Keratinocyte (primary cell): Measurements from ENCODE around the gene SPRY1. TPM values are rescaled to one million over a fixed set of nuclear protein-coding genes. Genes with fewer than 3 reads are reported as not detected.

Experiments used
- DNase-seq: peaks from one replicate; pipeline ENCODE4 v3.0.0-alpha.2; 2011; ENCODE audit warnings: low read depth, missing footprints, low spot score
- FAIRE-seq: peaks from 2 replicates; lab custom pipeline; 2011; peaks lifted over from hg19 to GRCh38; lab: Jason Lieb, UNC
- H2AFZ ChIP-seq: 2 replicates; pipeline ENCODE4 v1.6.0; 2012; ENCODE audit warnings: low read length, control low read depth, inconsistent platforms; ENCODE audit not compliant: control insufficient read depth
- H3K27ac ChIP-seq: 2 replicates; pipeline ENCODE4 v1.5.1; 2011; ENCODE audit warnings: low read length; ENCODE audit not compliant: control insufficient read depth, insufficient read depth
- H3K27me3 ChIP-seq: 3 replicates; pipeline ENCODE4 v1.6.0; 2011; ENCODE audit warnings: low read length; ENCODE audit not compliant: control insufficient read depth, insufficient read depth; ENCODE audit errors: extremely low read depth
- H3K36me3 ChIP-seq, 2 experiments: 2 replicates in 1 of 2; 3 replicates in 1 of 2; pipeline ENCODE4 v1.5.1; 2011; ENCODE audit warnings: low read length in 2 of 2, mild to moderate bottlenecking in 1 of 2; ENCODE audit not compliant: control insufficient read depth in 2 of 2, insufficient read depth in 2 of 2; ENCODE audit errors: extremely low read depth in 1 of 2
- H3K4me1 ChIP-seq: 3 replicates; pipeline ENCODE4 v1.5.1; 2011; ENCODE audit warnings: low read length; ENCODE audit not compliant: control insufficient read depth, insufficient read depth; ENCODE audit errors: extremely low read depth
- H3K4me2 ChIP-seq: 3 replicates; pipeline ENCODE4 v1.6.0; 2011; ENCODE audit warnings: low read depth, low read length; ENCODE audit not compliant: control insufficient read depth, insufficient read depth; ENCODE audit errors: extremely low read depth
- H3K4me3 ChIP-seq, 3 experiments: fragments of 200-600 bp in 1 of 3; sonication (generic) in 1 of 3; 2 replicates in 2 of 3; 3 replicates in 1 of 3; pipeline ENCODE4 v1.5.1; 2011 to 2016; ENCODE audit warnings: low read length in 3 of 3, mild to moderate bottlenecking in 3 of 3, control low read depth in 2 of 3, inconsistent platforms in 1 of 3, low read depth in 1 of 3, mixed read lengths in 1 of 3, mixed run types in 1 of 3, moderate library complexity in 1 of 3; ENCODE audit not compliant: control insufficient read depth in 2 of 3, insufficient read depth in 2 of 3; ENCODE audit errors: extremely low read depth in 1 of 3
- H3K79me2 ChIP-seq: 2 replicates; pipeline ENCODE4 v1.6.0; 2012; ENCODE audit warnings: low read length; ENCODE audit not compliant: control insufficient read depth, insufficient read depth
- H3K9ac ChIP-seq: 3 replicates; pipeline ENCODE4 v1.6.0; 2011; ENCODE audit warnings: low read length; ENCODE audit not compliant: control insufficient read depth, insufficient read depth; ENCODE audit errors: extremely low read depth
- H3K9me1 ChIP-seq: 3 replicates; pipeline ENCODE4 v1.6.0; 2011; ENCODE audit warnings: low read length; ENCODE audit not compliant: control insufficient read depth, insufficient read depth; ENCODE audit errors: extremely low read depth
- H3K9me3 ChIP-seq: 2 replicates; pipeline ENCODE4 v1.5.1; 2012; ENCODE audit warnings: low read depth, low read length; ENCODE audit not compliant: control insufficient read depth
- H4K20me1 ChIP-seq: 3 replicates; pipeline ENCODE4 v1.6.0; 2011; ENCODE audit warnings: low read length; ENCODE audit not compliant: control insufficient read depth, insufficient read depth; ENCODE audit errors: extremely low read depth
- CTCF ChIP-seq, 3 experiments: IDR thresholded peaks in 1 of 3; conservative IDR thresholded peaks in 1 of 3; optimal IDR thresholded peaks in 1 of 3; 2 replicates in 2 of 3; 3 replicates in 1 of 3; pipeline versions ENCODE3 to v1.5.1; 2011; ENCODE audit warnings: low read length in 3 of 3, mild to moderate bottlenecking in 3 of 3, moderate library complexity in 2 of 3, control low read depth in 1 of 3, inconsistent platforms in 1 of 3; ENCODE audit not compliant: insufficient read depth in 2 of 3; ENCODE audit errors: extremely low read depth in 1 of 3
- EZH2 ChIP-seq: IDR thresholded peaks from one replicate; pipeline ENCODE4 v1.6.1; 2012; ENCODE audit warnings: inconsistent platforms, mild to moderate bottlenecking, low read length, moderate library complexity
- dilution Hi-C: fragments of 300-500 bp; cut with MboI; formaldehyde crosslinking; loops from one replicate; pipeline ENCODE4 v1.7.0; 2020; ENCODE audit warnings: low sequenced_read_pairs; ENCODE audit not compliant: extremely low pct_ligation_motif_present
- polyA minus RNA-seq, 3 experiments: library from RNA; depleted of rRNA, polyadenylated mRNA; stranded (reverse); fragments of >200 nt; gene quantifications; 1 replicate in 1 of 3; 2 replicates in 1 of 3; 3 replicates in 1 of 3; pipeline ENCODE4 v1.2.3, GENCODE V29; 2011
- polyA plus RNA-seq, 5 experiments: library from polyadenylated mRNA; depleted of rRNA in 3 of 5; stranded (reverse) in 3 of 5; stranded (forward) in 1 of 5; unstranded in 1 of 5; fragments of >200 nt; gene quantifications; 1 replicate in 1 of 5; 2 replicates in 3 of 5; 3 replicates in 1 of 5; pipeline versions ENCODE4 v1.2.1 to v1.2.3, GENCODE V29; 2011 to 2012; ENCODE audit warnings: missing spikeins in 2 of 5, low read depth in 1 of 5, low replicate concordance in 1 of 5

The SPRY1 gene
- 1.7 to 3.6 TPM (median 3.4 TPM) in 3 replicates for polyA plus RNA-seq
- polyA plus RNA-seq (2011; ENCODE audit: low read depth), result 3.0 TPM
- 1.3 and 2.2 TPM in 2 replicates for polyA plus RNA-seq (2011; cell fraction: cytosol; rRNA removed)
- 2.9 and 4.4 TPM in 2 replicates for polyA plus RNA-seq (2011; cell fraction: nucleus; rRNA removed)
- 3.4 and 4.1 TPM in 2 replicates for polyA plus RNA-seq (2012; ENCODE audit: low replicate concordance)
- polyA minus RNA-seq, result 1.7 to 4.4 TPM (median 4.3 TPM) in 3 replicates
- polyA minus RNA-seq (2011; cell fraction: cytosol; rRNA and poly(A)+ RNA removed), result 3.5 TPM
- polyA minus RNA-seq (2011; cell fraction: nucleus; rRNA and poly(A)+ RNA removed), result 1.6 and 3.1 TPM in 2 replicates

- Histone ChIP-seq H3K4me2 (peak within 1 kb of the TSS; percentile 64), H3K9me3 (no peaks in the 10 kb centered on the region), H3K9me1 (no peaks in the 10 kb centered on the region), H2AFZ (peak within 1 kb of the TSS; percentile 75), H3K4me1 (peaks cover 8% of the 10 kb centered on the region), H3K4me3 (peak within 1 kb of the TSS; percentile 65 to 87 (median 69)), H4K20me1 (no peaks in the 10 kb centered on the region), H3K27me3 (no peaks in the 10 kb centered on the region), H3K79me2 (peaks cover 12% of the 10 kb centered on the region), H3K9ac (peak within 1 kb of the TSS; percentile 80), H3K27ac (peak within 1 kb of the TSS; percentile 63), H3K36me3 (no peaks in the 10 kb centered on the region)
- peak; percentile 99 for FAIRE-seq
- peak; percentile 53 for DNase-seq
- TF ChIP-seq CTCF (optimal IDR thresholded peaks at IDR 0.05 in 1 of 3, IDR thresholded peaks at IDR 0.05 in 1 of 3, conservative IDR thresholded peaks at IDR 0.05 in 1 of 3; ENCODE audit: extremely low read depth in 1 of 3, insufficient read depth in 2 of 3, low read length in 3 of 3) (no peak), EZH2 (no peak)
- dilution Hi-C loops, result no loop called here
Observed at GRCh38 chr4:123396307-123397143, at the start of gene SPRY1. Gene SPRY1, plus strand, starts transcription at chr4:123396795. Its CDS starts 4,797 bp downstream, at chr4:123401592.

GRCh38 chr4:123346951-123347350, 49.6 kb upstream of the SPRY1 start:
- H3K9me1 ChIP-seq, result no peaks in the 10 kb centered on the region
- no peaks in the 10 kb centered on the region for H3K27me3 ChIP-seq
- no peaks in the 10 kb centered on the region for H4K20me1 ChIP-seq
- H2AFZ ChIP-seq, result no peak overlapping the region
- H3K4me3 ChIP-seq, result no peak overlapping the region
- FAIRE-seq (no peak), DNase-seq (no peak)
- TF ChIP-seq CTCF (optimal IDR thresholded peaks at IDR 0.05 in 1 of 3, IDR thresholded peaks at IDR 0.05 in 1 of 3, conservative IDR thresholded peaks at IDR 0.05 in 1 of 3; ENCODE audit: extremely low read depth in 1 of 3, insufficient read depth in 2 of 3, low read length in 3 of 3) (no peak), EZH2 (no peak)
- dilution Hi-C loops, result no loop called here
- H3K4me2 ChIP-seq, result no peak overlapping the region
- H3K9me3 ChIP-seq, result no peaks in the 10 kb centered on the region
- H3K4me1 ChIP-seq, result peaks cover 12% of the 10 kb centered on the region
- H3K79me2 ChIP-seq, result no peaks in the 10 kb centered on the region
- no peak overlapping the region for H3K9ac ChIP-seq
- H3K27ac ChIP-seq, result no peak overlapping the region
- no peaks in the 10 kb centered on the region for H3K36me3 ChIP-seq
